Central memory CD8-positive, alpha-beta T cell (primary cell): ENCODE results near the gene RPE.

Experiments used
- ATAC-seq: fragments of 150-1000 bp; cut with Tn5 transposase; replicated peaks from 2 replicates; pipeline ENCODE4 v1.10.0; 2022; ENCODE audit warnings: mild to moderate bottlenecking, moderate FRiP score, moderate number of reproducible peaks; ENCODE audit not compliant: poor library complexity, severe bottlenecking; ENCODE audit errors: extremely low read depth
- DNase-seq, 2 donors: peaks; one replicate each; pipeline ENCODE4 v3.0.0; 2021; ENCODE audit warnings: low spot score in 2 of 2
- H3K27ac Mint-ChIP-seq: one replicate; pipeline ENCODE4 v1.8.0; 2022; ENCODE audit warnings: low read depth, mild to moderate bottlenecking, moderate library complexity, mixed read lengths
- H3K27me3 Mint-ChIP-seq: one replicate; pipeline ENCODE4 v1.8.0; 2022; ENCODE audit warnings: mixed read lengths
- H3K36me3 Mint-ChIP-seq: one replicate; pipeline ENCODE4 v1.8.0; 2022; ENCODE audit warnings: mild to moderate bottlenecking, moderate library complexity, mixed read lengths; ENCODE audit not compliant: insufficient read depth
- H3K4me1 Mint-ChIP-seq: one replicate; pipeline ENCODE4 v1.8.0; 2022; ENCODE audit warnings: mixed read lengths
- H3K4me3 Mint-ChIP-seq: one replicate; pipeline ENCODE4 v1.8.0; 2022; ENCODE audit warnings: mild to moderate bottlenecking, moderate library complexity, mixed read lengths
- H3K9me3 Mint-ChIP-seq: one replicate; pipeline ENCODE4 v1.8.0; 2022; ENCODE audit warnings: mixed read lengths

RPE gene

DNA sequence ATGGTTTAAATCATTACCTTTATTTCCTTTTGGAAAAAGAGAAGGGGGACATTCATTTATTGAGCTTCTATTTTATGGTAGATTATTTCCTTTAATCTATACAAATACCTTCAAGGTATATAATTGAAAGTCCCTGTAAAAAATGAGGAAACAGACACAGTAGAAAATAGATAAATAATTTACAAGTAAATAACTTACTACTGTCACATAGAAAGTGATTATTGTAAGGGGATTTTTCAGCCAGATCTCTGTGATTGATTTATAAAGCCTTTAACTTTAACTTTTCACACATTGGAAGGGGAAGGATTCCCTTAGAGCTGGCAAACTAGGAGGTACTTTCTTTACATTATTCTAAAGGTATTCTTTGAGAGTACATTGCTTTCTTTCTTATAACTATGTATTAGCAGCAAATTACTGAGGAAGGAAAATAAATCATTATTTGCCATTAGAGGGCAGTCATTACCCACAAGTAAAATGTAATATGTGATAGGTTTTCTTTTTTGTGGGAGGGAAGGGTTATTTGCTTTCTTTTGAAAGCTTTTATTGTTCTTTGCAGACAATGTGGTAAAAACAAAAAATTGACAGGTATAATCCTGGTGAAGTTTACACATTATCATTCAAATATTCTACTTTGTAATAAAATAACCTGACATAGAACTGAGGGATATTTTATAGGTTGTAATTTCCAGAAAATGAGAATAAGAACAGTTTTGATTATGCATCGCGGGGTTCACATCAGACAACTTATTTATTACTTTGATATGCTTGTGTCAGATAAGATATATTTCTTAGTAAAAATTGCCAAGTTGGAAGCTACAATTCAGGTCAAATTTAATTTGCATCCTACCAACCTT, 24.8 kb upstream of the RPE start:
- no peak for DNase-seq
- no peak overlapping the region for H3K27ac Mint-ChIP-seq
- no peaks in the 10 kb centered on the region for H3K36me3 Mint-ChIP-seq
- no peak overlapping the region for H3K4me3 Mint-ChIP-seq
- H3K9me3 Mint-ChIP-seq, result no peaks in the 10 kb centered on the region
- no peaks in the 10 kb centered on the region for H3K4me1 Mint-ChIP-seq
- no peaks in the 10 kb centered on the region for H3K27me3 Mint-ChIP-seq
- ATAC-seq, result no peak

DNA sequence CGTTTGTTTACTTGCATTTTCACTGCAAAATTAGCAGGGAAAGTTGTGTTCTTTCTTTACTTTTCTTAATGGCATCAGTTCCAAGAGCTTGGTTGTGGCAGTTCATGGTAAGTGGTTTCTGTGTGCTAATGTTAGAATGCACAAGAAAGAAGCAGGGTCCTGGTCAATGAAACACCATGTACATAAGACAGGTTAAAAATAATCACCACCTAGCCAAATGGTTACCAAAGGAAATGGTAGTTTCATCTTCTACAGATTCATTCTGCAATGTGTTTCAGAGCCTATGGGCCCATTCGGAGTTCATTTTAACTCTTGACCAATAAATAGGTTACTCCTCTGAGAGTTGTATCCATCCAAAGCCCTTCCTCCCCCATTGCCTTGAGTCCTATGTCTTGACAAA, 18.1 kb upstream of the RPE start:
- Mint-ChIP-seq H3K27me3 (peaks cover 15% of the 10 kb centered on the region), H3K27ac (no peak overlapping the region), H3K4me3 (no peak overlapping the region), H3K9me3 (no peaks in the 10 kb centered on the region), H3K4me1 (no peaks in the 10 kb centered on the region), H3K36me3 (no peaks in the 10 kb centered on the region)
- DNase-seq, result no peak
- ATAC-seq, result no peak

DNA sequence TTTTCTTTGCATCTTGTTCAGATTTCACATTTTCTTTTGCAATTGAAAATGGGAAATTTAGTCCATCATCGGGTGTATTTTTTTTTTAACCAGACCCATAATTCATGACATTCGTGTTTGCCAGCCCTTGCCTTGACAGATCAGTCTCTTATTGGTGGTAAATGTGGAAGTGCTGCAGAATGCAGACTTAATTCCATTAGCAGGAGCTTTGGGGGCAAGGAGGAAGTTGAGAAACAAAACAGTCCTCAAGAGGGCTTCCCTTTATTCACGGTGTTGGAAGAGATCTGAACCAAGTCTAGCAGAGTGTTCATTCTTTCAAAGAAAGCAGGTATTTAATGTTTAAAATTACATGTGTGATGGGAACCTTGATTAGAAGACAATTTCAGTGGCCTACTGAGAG, 16.6 kb upstream of the RPE start:
- H3K36me3 Mint-ChIP-seq, result no peaks in the 10 kb centered on the region
- H3K27ac Mint-ChIP-seq, result no peak overlapping the region
- no peaks in the 10 kb centered on the region for H3K9me3 Mint-ChIP-seq
- H3K4me3 Mint-ChIP-seq, result no peak overlapping the region
- H3K27me3 Mint-ChIP-seq, result peaks cover 27% of the 10 kb centered on the region
- ATAC-seq (no peak), DNase-seq (no peak)
- H3K4me1 Mint-ChIP-seq, result no peaks in the 10 kb centered on the region

DNA sequence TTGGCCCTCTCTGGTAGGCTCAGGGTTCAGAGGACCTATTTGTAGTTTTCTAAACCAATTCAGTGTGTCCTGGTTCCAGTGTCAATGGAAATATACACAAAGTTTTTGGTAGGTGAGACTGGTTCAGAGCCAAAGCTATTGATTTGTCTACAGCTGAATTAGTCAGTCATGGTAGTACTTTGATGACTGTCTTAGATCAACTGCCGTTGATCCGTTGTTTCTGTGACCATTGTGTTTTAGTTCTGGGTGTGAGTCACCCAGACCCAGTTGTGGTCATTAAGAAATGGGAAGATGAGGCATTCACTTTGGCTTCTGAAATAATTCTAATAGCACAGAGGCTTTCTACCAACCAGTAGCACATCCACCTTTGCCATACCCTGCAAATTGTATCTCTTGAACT, 16.0 kb upstream of the RPE start:
- Mint-ChIP-seq H3K4me1 (no peaks in the 10 kb centered on the region), H3K27me3 (peaks cover 27% of the 10 kb centered on the region), H3K27ac (no peak overlapping the region), H3K4me3 (no peak overlapping the region), H3K9me3 (no peaks in the 10 kb centered on the region), H3K36me3 (no peaks in the 10 kb centered on the region)
- ATAC-seq (no peak), DNase-seq (no peak)

DNA sequence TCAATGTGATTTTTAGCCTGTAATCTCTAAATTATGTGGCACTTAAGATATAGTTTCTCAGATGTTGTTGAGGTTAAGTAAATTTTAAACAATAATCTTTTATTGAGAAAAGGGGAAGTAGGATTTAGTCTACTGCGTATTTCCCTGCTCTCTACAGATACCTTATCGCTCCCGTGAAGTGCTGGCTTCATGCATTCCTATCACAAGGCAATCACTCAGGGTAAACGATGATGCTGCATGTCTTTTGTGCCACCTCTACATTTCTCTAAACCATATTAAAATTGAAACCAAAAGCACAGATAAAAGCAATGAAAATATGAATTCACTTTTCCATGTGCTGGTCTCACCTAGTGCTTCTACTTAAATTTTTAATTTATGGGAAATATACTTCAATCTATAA, 14.4 kb upstream of the RPE start:
- Mint-ChIP-seq H3K4me3 (no peak overlapping the region), H3K27ac (no peak overlapping the region), H3K27me3 (peaks cover 27% of the 10 kb centered on the region), H3K36me3 (no peaks in the 10 kb centered on the region), H3K4me1 (no peaks in the 10 kb centered on the region), H3K9me3 (no peaks in the 10 kb centered on the region)
- no peak for ATAC-seq
- no peak for DNase-seq

DNA sequence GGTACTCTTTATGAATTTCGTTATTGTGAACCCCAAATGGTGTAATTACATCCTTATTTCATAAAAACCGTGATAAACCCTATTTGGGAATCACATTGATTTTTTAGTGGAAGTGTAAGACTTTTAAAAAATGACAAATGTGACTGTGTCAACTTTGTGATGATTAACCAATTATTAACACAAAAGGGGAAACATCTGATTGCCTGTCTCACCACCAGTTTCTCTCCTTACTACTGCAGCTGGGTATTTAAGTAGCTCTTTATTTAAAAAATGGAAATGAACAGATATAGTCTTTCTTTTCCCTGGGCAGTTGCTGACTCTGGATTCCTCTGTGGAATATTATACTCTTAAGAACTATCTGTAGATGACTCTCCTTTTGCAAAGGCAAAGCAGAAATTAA, 11.6 kb upstream of the RPE start:
- no peaks in the 10 kb centered on the region for H3K36me3 Mint-ChIP-seq
- H3K27me3 Mint-ChIP-seq, result peaks cover 12% of the 10 kb centered on the region
- DNase-seq (no peak), ATAC-seq (no peak)
- no peak overlapping the region for H3K4me3 Mint-ChIP-seq
- H3K9me3 Mint-ChIP-seq, result no peaks in the 10 kb centered on the region
- H3K4me1 Mint-ChIP-seq, result no peaks in the 10 kb centered on the region
- H3K27ac Mint-ChIP-seq, result no peak overlapping the region

DNA sequence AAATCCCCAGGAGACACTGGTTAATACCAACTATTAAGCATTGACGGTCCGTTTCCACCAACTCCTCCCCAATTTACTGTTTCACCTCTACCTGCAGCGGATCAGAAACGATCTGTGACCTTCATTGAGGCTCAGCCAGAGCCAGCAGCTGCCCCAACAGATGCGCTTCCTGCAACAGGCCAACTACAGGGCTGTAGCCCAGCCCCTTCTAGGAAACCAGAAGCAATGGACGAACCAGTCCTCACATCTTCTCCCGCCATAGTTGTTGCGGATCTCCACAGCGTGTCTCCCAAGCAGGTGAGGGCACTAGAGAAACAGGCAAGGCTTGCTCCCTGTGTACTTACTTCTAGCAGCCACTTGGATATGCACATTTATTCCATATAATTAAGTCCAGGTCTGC, 8.5 kb upstream of the RPE start:
- H3K9me3 Mint-ChIP-seq, result no peaks in the 10 kb centered on the region
- H3K4me1 Mint-ChIP-seq, result no peaks in the 10 kb centered on the region
- no peak for ATAC-seq
- no peak overlapping the region for H3K4me3 Mint-ChIP-seq
- no peak for DNase-seq
- H3K27ac Mint-ChIP-seq, result no peak overlapping the region
- peaks cover 12% of the 10 kb centered on the region for H3K27me3 Mint-ChIP-seq
- no peaks in the 10 kb centered on the region for H3K36me3 Mint-ChIP-seq

DNA sequence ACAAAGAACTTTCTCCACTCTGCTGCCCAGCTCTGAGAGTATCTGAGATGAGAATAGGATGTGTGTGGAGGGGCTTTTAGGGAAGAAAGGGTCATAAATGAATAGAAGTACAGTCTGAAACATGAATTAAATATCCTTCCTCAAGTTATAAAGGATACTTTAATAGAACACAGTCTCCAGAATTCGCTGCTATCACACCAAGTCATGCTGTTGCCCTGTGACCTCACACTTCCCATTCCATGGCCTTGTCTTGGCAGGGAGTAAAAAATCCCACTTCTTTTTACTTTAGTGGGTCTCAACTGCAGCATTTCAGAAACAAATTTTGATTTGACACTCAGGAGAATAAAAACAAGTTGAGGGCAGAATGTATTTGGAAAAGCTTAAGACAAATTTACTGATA, 3.8 kb upstream of the RPE start:
- ATAC-seq, result no peak
- H3K4me1 Mint-ChIP-seq, result peaks cover 14% of the 10 kb centered on the region
- H3K27me3 Mint-ChIP-seq, result no peaks in the 10 kb centered on the region
- H3K4me3 Mint-ChIP-seq, result no peak overlapping the region
- DNase-seq, result no peak
- H3K36me3 Mint-ChIP-seq, result peaks cover 10% of the 10 kb centered on the region
- H3K27ac Mint-ChIP-seq, result no peak overlapping the region
- no peaks in the 10 kb centered on the region for H3K9me3 Mint-ChIP-seq

DNA sequence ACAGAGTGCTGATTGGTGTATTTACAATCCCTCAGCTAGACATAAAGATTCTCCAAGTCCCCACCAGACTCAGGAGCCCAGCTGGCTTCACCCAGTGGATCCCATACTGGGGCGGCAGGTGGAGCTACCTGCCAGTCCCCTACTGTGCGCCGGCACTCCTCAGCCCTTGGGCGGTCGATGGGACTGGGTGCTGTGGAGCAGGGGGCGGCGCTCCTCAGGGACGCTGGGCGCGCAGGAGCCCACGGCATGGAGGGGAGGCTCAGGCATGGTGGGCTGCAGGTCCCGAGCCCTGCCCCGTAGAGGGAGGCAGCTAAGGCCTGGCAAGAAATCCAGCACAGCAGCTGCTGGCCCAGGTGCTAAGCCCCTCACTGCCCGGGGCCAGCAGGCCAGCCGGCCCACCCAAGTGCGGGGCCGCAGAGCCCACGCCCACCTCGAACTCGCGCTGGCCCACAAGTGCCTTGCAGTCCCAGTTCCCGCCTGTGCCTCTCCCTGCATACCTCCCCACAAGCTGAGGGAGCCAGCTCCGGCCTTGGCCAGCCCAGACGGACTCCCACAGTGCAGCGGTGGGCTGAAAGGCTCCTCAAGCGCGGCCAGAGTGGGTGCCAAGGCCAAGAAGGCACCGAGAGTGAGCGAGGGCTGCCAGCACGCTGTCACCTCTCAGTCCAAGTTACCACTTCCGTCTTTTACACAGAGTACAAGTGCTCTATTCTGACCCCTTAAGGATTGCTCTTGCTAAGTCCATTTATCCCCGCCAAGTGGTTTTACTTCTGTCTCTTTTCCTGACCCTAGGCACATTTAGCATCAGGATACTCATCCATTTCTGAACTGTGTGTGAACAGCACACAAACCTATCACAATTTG, 1.7 kb upstream of the RPE start:
- H3K4me1 Mint-ChIP-seq, result peaks cover 34% of the 10 kb centered on the region
- H3K27me3 Mint-ChIP-seq, result no peaks in the 10 kb centered on the region
- peaks cover 10% of the 10 kb centered on the region for H3K36me3 Mint-ChIP-seq
- ATAC-seq (no peak), DNase-seq (no peak)
- no peaks in the 10 kb centered on the region for H3K9me3 Mint-ChIP-seq
- H3K4me3 Mint-ChIP-seq, result peak overlapping the region; percentile 98
- H3K27ac Mint-ChIP-seq, result no peak overlapping the region

DNA sequence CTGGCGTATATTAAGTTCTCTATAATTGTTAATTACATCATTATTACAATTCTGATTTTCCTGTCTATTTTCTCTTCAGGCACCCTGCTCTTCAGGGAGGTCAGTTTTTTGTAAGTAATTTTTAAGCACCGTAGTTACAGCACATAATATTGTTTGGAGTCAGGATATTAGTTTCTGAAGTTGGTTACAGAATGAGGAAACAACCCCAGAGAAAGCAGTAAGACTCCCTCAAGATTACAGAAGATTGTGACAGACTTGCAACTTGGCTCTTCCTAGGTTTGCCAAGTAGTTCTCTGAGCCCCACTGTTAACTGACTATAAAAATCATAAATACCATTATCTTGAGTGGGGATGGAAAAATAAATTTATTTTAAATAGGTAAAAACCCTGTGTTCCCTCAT, 921 bp downstream of the RPE start:
- peaks cover 18% of the 10 kb centered on the region for H3K36me3 Mint-ChIP-seq
- H3K4me1 Mint-ChIP-seq, result peaks cover 61% of the 10 kb centered on the region
- ATAC-seq (no peak), DNase-seq (no peak)
- H3K4me3 Mint-ChIP-seq, result peak overlapping the region; percentile 98
- no peaks in the 10 kb centered on the region for H3K9me3 Mint-ChIP-seq
- H3K27ac Mint-ChIP-seq, result peak overlapping the region; percentile 60
- no peaks in the 10 kb centered on the region for H3K27me3 Mint-ChIP-seq

DNA sequence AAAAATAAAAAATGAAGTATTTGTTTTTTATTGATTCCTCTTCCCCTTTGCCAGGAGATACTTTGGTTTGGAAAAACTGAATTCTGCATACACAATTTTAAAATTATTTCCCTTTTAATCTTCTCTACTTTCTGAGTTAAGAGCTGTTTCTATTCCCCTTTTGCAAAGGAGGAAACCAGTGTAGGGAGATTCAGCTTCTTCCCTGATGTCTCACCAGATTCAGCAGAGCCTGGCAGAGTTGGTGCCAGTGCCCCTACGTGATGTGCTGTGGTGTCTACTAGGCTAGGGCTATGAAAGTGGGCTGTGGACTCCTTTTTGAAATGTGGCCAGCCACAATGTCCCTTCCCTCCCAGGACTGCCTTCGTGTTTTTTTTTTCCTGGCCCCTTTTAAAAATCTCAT, 2.4 kb downstream of the RPE start:
- H3K27me3 Mint-ChIP-seq, result no peaks in the 10 kb centered on the region
- no peak overlapping the region for H3K27ac Mint-ChIP-seq
- ATAC-seq (no peak), DNase-seq (no peak)
- H3K9me3 Mint-ChIP-seq, result no peaks in the 10 kb centered on the region
- H3K4me1 Mint-ChIP-seq, result peaks cover 66% of the 10 kb centered on the region
- peaks cover 25% of the 10 kb centered on the region for H3K36me3 Mint-ChIP-seq
- H3K4me3 Mint-ChIP-seq, result peak overlapping the region; percentile 46

DNA sequence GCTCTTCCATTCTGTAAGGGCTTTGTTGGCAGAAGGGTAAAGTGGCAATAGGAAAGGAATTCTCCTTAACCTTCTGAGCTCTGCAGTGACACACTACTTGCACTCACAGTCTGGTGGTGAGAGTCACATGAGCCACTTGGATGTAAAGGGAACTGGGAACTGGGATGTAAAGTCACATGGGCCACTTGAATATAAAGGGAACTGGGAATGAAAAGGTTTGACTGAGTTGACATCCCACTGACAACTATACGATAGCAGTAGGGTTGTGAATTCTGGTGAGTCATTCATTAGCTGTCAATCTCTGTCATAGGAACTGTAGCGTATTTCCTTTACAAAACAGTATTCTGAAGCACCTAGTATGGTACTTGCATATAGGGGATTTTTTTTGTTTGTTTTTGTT, 5.5 kb downstream of the RPE start:
- H3K36me3 Mint-ChIP-seq, result peaks cover 26% of the 10 kb centered on the region
- H3K4me3 Mint-ChIP-seq, result no peak overlapping the region
- DNase-seq, result no peak
- ATAC-seq, result no peak
- peaks cover 73% of the 10 kb centered on the region for H3K4me1 Mint-ChIP-seq
- no peaks in the 10 kb centered on the region for H3K27me3 Mint-ChIP-seq
- H3K27ac Mint-ChIP-seq, result peak overlapping the region; percentile 44
- no peaks in the 10 kb centered on the region for H3K9me3 Mint-ChIP-seq

DNA sequence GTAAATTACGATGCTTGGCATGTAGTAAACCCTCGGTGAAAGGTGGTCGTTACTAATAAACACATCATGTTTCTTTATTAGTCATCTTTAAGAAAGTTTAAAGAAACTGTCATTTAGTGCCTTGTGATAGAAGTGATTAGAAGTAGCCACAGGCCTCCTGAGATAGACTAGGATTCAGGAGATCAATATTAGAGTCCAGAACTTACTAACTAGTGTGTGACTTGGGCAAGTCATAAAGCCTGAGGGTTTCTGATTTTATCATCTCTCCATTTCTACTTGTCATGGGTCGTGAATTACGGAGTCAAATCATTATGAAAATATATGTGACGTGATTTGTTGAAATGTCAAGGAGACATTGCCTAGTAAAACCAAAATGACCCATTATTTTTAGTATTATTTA, 6.7 kb downstream of the RPE start:
- Mint-ChIP-seq H3K27ac (no peak overlapping the region), H3K36me3 (peaks cover 28% of the 10 kb centered on the region), H3K4me3 (no peak overlapping the region), H3K4me1 (peaks cover 61% of the 10 kb centered on the region), H3K27me3 (no peaks in the 10 kb centered on the region), H3K9me3 (no peaks in the 10 kb centered on the region)
- no peak for DNase-seq
- ATAC-seq, result no peak
